Endothelial cell of umbilical vein (primary cell): ENCODE results near the gene SLC4A2. TPM values are rescaled to one million over a fixed set of nuclear protein-coding genes. Genes with fewer than 3 reads are reported as not detected.
A peak's percentile ranks its signal among the peaks of the same experiment; 100 is the strongest.

Experiments used
- BruUV-seq: library from RNA; stranded (reverse); fragments of 400-500 nt; replicated peaks from 2 replicates; lab custom pipeline; 2021; lab: Mats Ljungman, UMichigan
- CTCF ChIA-PET: fragments of 300-600, 350-600 bp; sonication (Branson Sonifier 250); formaldehyde crosslinking; loops from one replicate; lab custom pipeline; 2021; ENCODE audit warnings: antibody characterized with exemption, inconsistent platforms; lab: Charles Lee
- POLR2A ChIA-PET: fragments of 300-600, 350-600 bp; sonication (Branson Sonifier 250); formaldehyde crosslinking; loops from one replicate; lab custom pipeline; 2021; ENCODE audit warnings: antibody characterized with exemption, inconsistent platforms; lab: Charles Lee
- DNase-seq: peaks from one replicate; pipeline ENCODE4 v3.0.0-alpha.2; 2011; ENCODE audit warnings: low read depth, low spot score
- FAIRE-seq: peaks from 2 replicates; lab custom pipeline; 2011; peaks lifted over from hg19 to GRCh38; lab: Jason Lieb, UNC
- H2AFZ ChIP-seq: 2 replicates; pipeline ENCODE4 v1.6.0; 2012; ENCODE audit warnings: low read depth, low read length, control low read depth, inconsistent platforms
- H3K27ac ChIP-seq: 2 replicates; pipeline ENCODE4 v1.5.1; 2011; ENCODE audit warnings: low read depth, mild to moderate bottlenecking, control low read depth, low read length, moderate library complexity; ENCODE audit not compliant: insufficient read depth
- H3K27me3 ChIP-seq, 2 experiments: 2 replicates each; pipeline versions ENCODE4 v1.6.0 to v1.6.1; 2011; ENCODE audit warnings: low read length in 2 of 2, mixed read lengths in 1 of 2; ENCODE audit not compliant: control insufficient read depth in 2 of 2, insufficient read depth in 2 of 2
- H3K36me3 ChIP-seq, 2 experiments: 2 replicates in 1 of 2; 3 replicates in 1 of 2; pipeline ENCODE4 v1.5.1; 2011; ENCODE audit warnings: low read length in 2 of 2, mild to moderate bottlenecking in 1 of 2, moderate library complexity in 1 of 2; ENCODE audit not compliant: control insufficient read depth in 2 of 2, insufficient read depth in 2 of 2; ENCODE audit errors: extremely low read depth in 1 of 2
- H3K4me1 ChIP-seq: 3 replicates; pipeline ENCODE4 v1.5.1; 2011; ENCODE audit warnings: mild to moderate bottlenecking, low read length; ENCODE audit not compliant: control insufficient read depth, insufficient read depth; ENCODE audit errors: extremely low read depth
- H3K4me2 ChIP-seq: 2 replicates; pipeline ENCODE4 v1.6.1; 2011; ENCODE audit warnings: low read length, control low read depth, mixed read lengths; ENCODE audit not compliant: insufficient read depth
- H3K4me3 ChIP-seq, 3 experiments: fragments of 200-600 bp in 1 of 3; sonication (generic), shearing (Covaris generic) in 1 of 3; replicated peaks in 1 of 3; 2 replicates each; pipeline ENCODE4 v1.5.1; 2011 to 2016; ENCODE audit warnings: control low read depth in 3 of 3, low read length in 3 of 3, mild to moderate bottlenecking in 2 of 3, inconsistent platforms in 1 of 3, low read depth in 1 of 3, moderate library complexity in 1 of 3; ENCODE audit not compliant: insufficient read depth in 1 of 3
- H3K79me2 ChIP-seq: 2 replicates; pipeline ENCODE4 v1.6.0; 2012; ENCODE audit warnings: low read length, inconsistent platforms; ENCODE audit not compliant: control insufficient read depth, insufficient read depth
- H3K9ac ChIP-seq: replicated peaks from 2 replicates; pipeline ENCODE3; 2011; ENCODE audit warnings: low read length, control low read depth; ENCODE audit not compliant: insufficient read depth; ENCODE audit errors: extremely low read depth
- H3K9me1 ChIP-seq: replicated peaks from 3 replicates; pipeline ENCODE4 v1.6.0; 2011; ENCODE audit warnings: mild to moderate bottlenecking, low read length; ENCODE audit not compliant: control insufficient read depth, insufficient read depth; ENCODE audit errors: extremely low read depth
- H3K9me3 ChIP-seq: replicated peaks from 2 replicates; pipeline ENCODE4 v1.5.1; 2012; ENCODE audit warnings: low read length, inconsistent platforms; ENCODE audit not compliant: control insufficient read depth, insufficient read depth
- H4K20me1 ChIP-seq: replicated peaks from 2 replicates; pipeline ENCODE3; 2011; ENCODE audit warnings: mild to moderate bottlenecking, low read length; ENCODE audit not compliant: control insufficient read depth, insufficient read depth; ENCODE audit errors: extremely low read depth
- CTCF ChIP-seq, 2 donors: IDR thresholded peaks; 1 replicate in 1 of 2; 2 replicates in 1 of 2; pipeline ENCODE4 v1.5.1; 2011; ENCODE audit warnings: low read length in 2 of 2, mild to moderate bottlenecking in 2 of 2, moderate library complexity in 2 of 2, control low read depth in 1 of 2, inconsistent platforms in 1 of 2, low read depth in 1 of 2; ENCODE audit not compliant: insufficient read depth in 1 of 2; ENCODE audit errors: extremely low read depth in 1 of 2
- EZH2 ChIP-seq: IDR thresholded peaks from 2 replicates; pipeline ENCODE4 v1.6.1; 2012; ENCODE audit warnings: borderline replicate concordance, low read depth, mild to moderate bottlenecking, moderate library complexity, low read length, inconsistent platforms; ENCODE audit not compliant: severe bottlenecking
- FOS ChIP-seq: IDR thresholded peaks from 2 replicates; pipeline ENCODE4 v1.6.1; 2011; ENCODE audit warnings: mild to moderate bottlenecking, low read length, moderate library complexity, borderline replicate concordance; ENCODE audit not compliant: insufficient read depth
- GATA2 ChIP-seq: IDR thresholded peaks from 2 replicates; pipeline ENCODE4 v1.7.0; 2011; ENCODE audit warnings: low read depth, mild to moderate bottlenecking, moderate library complexity, mixed read lengths, low read length; ENCODE audit not compliant: insufficient read length, insufficient read depth
- JUN ChIP-seq: IDR thresholded peaks from 2 replicates; pipeline ENCODE4 v1.6.1; 2011; ENCODE audit warnings: borderline replicate concordance, low read depth; ENCODE audit not compliant: insufficient read length, insufficient read depth
- MAX ChIP-seq: IDR thresholded peaks from 2 replicates; pipeline ENCODE4 v1.6.1; 2011; ENCODE audit not compliant: insufficient read depth, insufficient read length
- MYC ChIP-seq: IDR thresholded peaks from one replicate; pipeline ENCODE4 v1.6.1; 2011; ENCODE audit warnings: mild to moderate bottlenecking, low read depth, low read length
- POLR2A ChIP-seq: IDR thresholded peaks from 2 replicates; pipeline ENCODE4 v1.6.1; 2012; ENCODE audit warnings: low read depth, mild to moderate bottlenecking, control low read depth, low read length
- POLR2AphosphoS5 ChIP-seq: IDR thresholded peaks from 2 replicates; pipeline ENCODE4 v1.6.1; 2012; ENCODE audit warnings: low read depth, mild to moderate bottlenecking, control low read depth, low read length, moderate library complexity; ENCODE audit not compliant: insufficient read depth
- dilution Hi-C: fragments of 300-500 bp; cut with MboI; formaldehyde crosslinking; loops from one replicate; pipeline ENCODE4 v1.15.0; 2019; ENCODE audit warnings: low sequenced_read_pairs; ENCODE audit not compliant: extremely low pct_ligation_motif_present
- intact Hi-C: fragments of 100-400 bp; cut with micrococcal nuclease; formaldehyde crosslinking; loops from one replicate; pipeline ENCODE4 v1.10.0; 2022
- polyA plus RNA-seq, 4 experiments: library from polyadenylated mRNA; depleted of rRNA in 3 of 4; stranded (reverse) in 3 of 4; unstranded in 1 of 4; fragments of >200 nt; gene quantifications; 2 replicates each; pipeline versions ENCODE4 v1.2.1 to v1.2.3, GENCODE V29; 2011 to 2012; ENCODE audit warnings: missing spikeins in 1 of 4
- total RNA-seq: library from RNA; stranded (reverse); gene quantifications from 2 replicates; pipeline ENCODE4 v1.2.3, GENCODE V29; 2021

The SLC4A2 gene
- total and polyA plus RNA-seq, 2 donors (not counting 3 experiments of a cell fraction or from before 2014, with no cell fraction given), result 108 to 172 TPM

GRCh38 chr7:151038951-151039849 lies 20.2 kb upstream of the SLC4A2 start:
- BruUV-seq, result no TSS peak
- Histone ChIP-seq H4K20me1 (no peaks in the 10 kb centered on the region), H3K27ac (peak overlapping the region; percentile 85), H3K9me1 (no peaks in the 10 kb centered on the region), H3K4me2 (peak overlapping the region; percentile 32), H3K9ac (peak overlapping the region; percentile 52), H3K79me2 (no peaks in the 10 kb centered on the region), H3K27me3 (no peaks in the 10 kb centered on the region), H3K4me1 (peaks cover 20% of the 10 kb centered on the region), H3K9me3 (no peaks in the 10 kb centered on the region), H3K4me3 (no peak overlapping the region), H2AFZ (no peak overlapping the region), H3K36me3 (peaks cover 0 to 15% of the 10 kb centered on the region in 2 experiments)
- DNase-seq, result peak; percentile 97
- ChIA-PET CTCF (interaction anchor here (1.0 to 2.0 kb wide), 9 partner anchors 10 to 77 kb away, joined by 3 to 8 read pairs (median 5); partner anchors contain the start of gene ABCB8), POLR2A (interaction anchor here (1.0 to 1.6 kb wide), 2 partner anchors 11 to 21 kb away, joined by 4 to 5 read pairs; partner anchors contain the start of genes ABCB8 and SLC4A2)
- dilution Hi-C loops (no loop called here), intact Hi-C loops (loop anchor here (1.0 to 2.0 kb wide), 4 partner anchors 11 to 50 kb away; partner anchors contain the start of gene ABCB8)
- peak; percentile 100 for FAIRE-seq
- TF ChIP-seq JUN (peak; percentile 82), MAX (no peak), POLR2AphosphoS5 (peak; percentile 79), EZH2 (no peak), POLR2A (peak; percentile 15), FOS (peak; percentile 94), CTCF (IDR thresholded peaks at IDR 0.05; ENCODE audit: extremely low read depth in 1 of 2, insufficient read depth in 1 of 2, low read depth in 1 of 2, low read length in 2 of 2) (no peak), GATA2 (peak; percentile 66), MYC (no peak)
